ENCODE results near the gene RNASE1.

RNASE1 gene

DNA sequence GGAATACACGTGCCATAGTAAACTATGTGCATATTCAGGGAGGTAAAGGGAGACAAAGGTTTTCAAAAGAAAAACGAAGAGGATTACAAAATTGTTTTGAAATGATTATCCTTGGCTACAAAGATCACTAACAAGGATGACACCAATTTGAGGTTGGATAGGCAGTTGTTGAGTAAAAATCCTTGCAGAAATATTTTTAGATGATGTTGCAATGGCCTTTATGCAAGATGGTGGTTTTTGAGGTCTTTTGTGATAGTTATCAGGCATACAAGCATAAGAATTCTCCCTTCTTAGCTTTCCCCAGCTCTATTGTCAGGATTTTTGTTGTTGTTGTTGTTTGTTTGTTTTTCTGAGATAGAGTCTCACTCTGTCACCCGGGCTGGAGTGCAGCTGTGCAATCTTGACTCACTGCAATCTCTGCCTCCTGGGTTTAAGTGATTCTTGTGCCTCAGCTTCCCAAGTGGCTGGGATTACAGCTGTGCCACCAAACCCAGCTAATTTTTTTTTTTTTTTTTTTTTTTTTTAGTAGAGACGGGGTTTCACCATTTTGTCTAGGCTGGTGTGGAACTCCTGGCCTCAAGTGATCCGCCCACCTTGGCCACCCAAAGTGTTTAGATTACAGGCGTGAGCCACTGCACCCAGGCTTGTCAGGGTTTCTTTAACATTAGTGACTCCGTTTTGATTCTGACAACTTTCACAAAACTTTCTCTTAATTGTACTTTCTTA is 7.8 kb downstream of the RNASE1 start:
- H3K4me3 ChIP-seq (ENCODE audit: low read depth, low read length) = no peak overlapping the region
- TF ChIP-seq MYC (IDR thresholded peaks at IDR 0.05; ENCODE audit: low read depth, low read length) (no peak), POLR2A (IDR thresholded peaks at IDR 0.05; ENCODE audit: extremely low read depth, insufficient read length) (no peak), MAX (IDR thresholded peaks at IDR 0.05; ENCODE audit: low read depth, low read length) (no peak)
- TF ChIP-seq, protein P1, sequence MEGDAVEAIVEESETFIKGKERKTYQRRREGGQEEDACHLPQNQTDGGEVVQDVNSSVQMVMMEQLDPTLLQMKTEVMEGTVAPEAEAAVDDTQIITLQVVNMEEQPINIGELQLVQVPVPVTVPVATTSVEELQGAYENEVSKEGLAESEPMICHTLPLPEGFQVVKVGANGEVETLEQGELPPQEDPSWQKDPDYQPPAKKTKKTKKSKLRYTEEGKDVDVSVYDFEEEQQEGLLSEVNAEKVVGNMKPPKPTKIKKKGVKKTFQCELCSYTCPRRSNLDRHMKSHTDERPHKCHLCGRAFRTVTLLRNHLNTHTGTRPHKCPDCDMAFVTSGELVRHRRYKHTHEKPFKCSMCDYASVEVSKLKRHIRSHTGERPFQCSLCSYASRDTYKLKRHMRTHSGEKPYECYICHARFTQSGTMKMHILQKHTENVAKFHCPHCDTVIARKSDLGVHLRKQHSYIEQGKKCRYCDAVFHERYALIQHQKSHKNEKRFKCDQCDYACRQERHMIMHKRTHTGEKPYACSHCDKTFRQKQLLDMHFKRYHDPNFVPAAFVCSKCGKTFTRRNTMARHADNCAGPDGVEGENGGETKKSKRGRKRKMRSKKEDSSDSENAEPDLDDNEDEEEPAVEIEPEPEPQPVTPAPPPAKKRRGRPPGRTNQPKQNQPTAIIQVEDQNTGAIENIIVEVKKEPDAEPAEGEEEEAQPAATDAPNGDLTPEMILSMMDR (IDR thresholded peaks at IDR 0.05; ENCODE audit: low read depth, low read length) = no peak
- DNase-seq (ENCODE audit: low read depth) = peak; percentile 86

DNA sequence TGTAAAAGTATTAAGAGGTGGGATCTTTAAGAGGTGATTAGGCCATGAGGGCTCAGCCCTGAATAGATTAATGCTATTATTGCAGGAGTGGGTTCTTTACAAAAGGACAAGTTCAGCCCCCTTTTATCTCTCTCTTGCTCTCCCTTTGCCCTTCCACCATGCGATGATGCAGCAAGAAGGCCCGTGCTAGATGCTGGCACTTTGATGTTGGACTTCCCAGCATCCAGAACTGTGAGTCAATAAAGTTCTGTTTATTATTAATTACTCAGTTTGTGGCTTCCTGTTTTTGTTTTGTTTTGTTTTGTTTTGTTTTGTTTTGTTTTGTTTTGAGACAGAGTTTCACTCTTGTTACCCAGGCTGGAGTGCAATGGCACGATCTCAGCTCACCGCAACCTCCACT is 10.1 kb downstream of the RNASE1 start:
- DNase-seq (ENCODE audit: low read depth) = no peak
- H3K4me3 ChIP-seq (ENCODE audit: low read depth, low read length) = no peak overlapping the region
- TF ChIP-seq POLR2A (IDR thresholded peaks at IDR 0.05; ENCODE audit: extremely low read depth, insufficient read length) (no peak), MAX (IDR thresholded peaks at IDR 0.05; ENCODE audit: low read depth, low read length) (no peak), MYC (IDR thresholded peaks at IDR 0.05; ENCODE audit: low read depth, low read length) (no peak)
- TF ChIP-seq, protein P1 (IDR thresholded peaks at IDR 0.05; ENCODE audit: low read depth, low read length) = no peak

DNA sequence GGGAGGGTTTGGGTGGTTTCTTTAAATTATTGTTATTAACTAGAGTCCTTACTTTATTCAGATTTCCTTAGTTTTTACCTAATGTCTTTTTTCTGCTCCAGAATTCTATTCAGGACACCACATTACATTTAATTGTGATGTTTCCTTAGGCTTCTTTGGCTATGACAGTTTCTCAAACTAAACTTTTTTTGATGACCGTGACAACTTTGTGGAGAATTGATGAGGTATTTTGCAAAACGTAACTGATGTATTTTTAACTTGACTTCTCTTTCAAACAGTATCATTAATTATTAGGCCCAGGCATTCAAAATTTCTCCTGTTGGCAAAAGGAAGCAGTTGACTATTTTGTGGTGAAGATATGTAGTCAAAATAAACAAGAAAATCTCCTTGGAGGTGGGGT is 11.0 kb downstream of the RNASE1 start:
- no peak for DNase-seq (ENCODE audit: low read depth)
- H3K4me3 ChIP-seq (ENCODE audit: low read depth, low read length) = no peak overlapping the region
- no peak for TF ChIP-seq MAX (IDR thresholded peaks at IDR 0.05; ENCODE audit: low read depth, low read length)
- no peak for TF ChIP-seq MYC (IDR thresholded peaks at IDR 0.05; ENCODE audit: low read depth, low read length)
- TF ChIP-seq, protein P1 (IDR thresholded peaks at IDR 0.05; ENCODE audit: low read depth, low read length) = no peak
- no peak for TF ChIP-seq POLR2A (IDR thresholded peaks at IDR 0.05; ENCODE audit: extremely low read depth, insufficient read length)

- H3K4me3 ChIP-seq (ENCODE audit: low read depth, low read length) = no peak overlapping the region
- TF ChIP-seq MYC (IDR thresholded peaks at IDR 0.05; ENCODE audit: low read depth, low read length) (no peak), MAX (IDR thresholded peaks at IDR 0.05; ENCODE audit: low read depth, low read length) (no peak), POLR2A (IDR thresholded peaks at IDR 0.05; ENCODE audit: extremely low read depth, insufficient read length) (no peak)
- TF ChIP-seq, protein P1 (IDR thresholded peaks at IDR 0.05; ENCODE audit: low read depth, low read length) = no peak
- peak; percentile 31 for DNase-seq (ENCODE audit: low read depth)
Measured at GRCh38 chr14:20791187-20791586, 11.5 kb downstream of the RNASE1 start.

DNA sequence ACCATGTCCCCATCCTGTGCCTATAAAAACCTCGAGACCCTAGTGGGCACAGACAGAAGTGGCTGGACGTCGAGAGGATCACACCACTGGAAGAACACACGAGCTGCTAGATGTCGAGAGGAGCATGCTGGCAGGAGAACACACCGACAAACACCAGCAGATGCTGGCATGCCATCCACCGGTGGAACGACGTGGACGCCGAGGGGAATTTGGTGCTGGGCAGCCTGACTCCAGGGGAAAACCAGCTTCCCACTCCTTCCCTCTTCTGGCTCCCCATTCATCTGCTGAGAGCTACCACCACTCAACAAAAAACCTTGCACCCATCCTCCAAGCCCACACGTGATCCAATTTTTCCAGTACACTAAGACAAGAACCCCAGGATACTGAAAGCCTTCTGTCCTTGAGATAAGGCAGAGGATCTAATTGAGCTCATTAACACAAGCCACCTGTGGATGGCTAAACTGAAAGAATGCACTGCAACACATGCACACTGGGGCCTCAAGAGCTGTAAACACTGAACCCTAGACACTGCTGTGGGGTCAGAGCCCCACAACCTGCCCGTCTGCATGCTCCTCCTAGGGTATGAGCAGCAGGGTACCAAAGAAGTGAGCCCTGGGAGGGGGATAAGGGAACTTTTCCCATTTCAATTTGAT is 12.1 kb downstream of the RNASE1 start:
- no peak for TF ChIP-seq MYC (IDR thresholded peaks at IDR 0.05; ENCODE audit: low read depth, low read length)
- no peak for TF ChIP-seq POLR2A (IDR thresholded peaks at IDR 0.05; ENCODE audit: extremely low read depth, insufficient read length)
- TF ChIP-seq MAX (IDR thresholded peaks at IDR 0.05; ENCODE audit: low read depth, low read length) = no peak
- TF ChIP-seq, protein P1 (IDR thresholded peaks at IDR 0.05; ENCODE audit: low read depth, low read length) = no peak
- DNase-seq (ENCODE audit: low read depth) = no peak
- no peak overlapping the region for H3K4me3 ChIP-seq (ENCODE audit: low read depth, low read length)

Measured in NB4 (cell line).